ENCODE data around the gene STXBP1.

DNA sequence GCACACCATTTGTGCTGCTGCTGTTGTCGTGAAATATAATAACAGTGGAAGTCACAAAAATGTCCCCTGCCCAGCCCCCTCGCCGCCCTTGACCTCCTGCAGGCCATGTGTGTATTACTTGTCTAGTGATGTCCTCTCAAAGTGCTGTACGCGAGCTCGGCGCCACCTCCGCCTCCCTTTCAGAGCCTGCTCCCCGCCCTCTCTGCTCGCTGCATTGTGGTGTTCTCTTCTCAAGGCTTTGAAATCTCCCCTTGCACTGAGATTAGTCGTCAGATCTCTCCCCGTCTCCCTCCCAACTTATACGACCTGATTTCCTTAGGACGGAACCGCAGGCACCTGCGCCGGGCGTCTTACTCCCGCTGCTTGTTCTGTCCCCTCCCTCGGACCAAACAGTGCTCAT, 80.0 kb downstream of the STXBP1 start:
- TF ChIP-seq, protein P1, sequence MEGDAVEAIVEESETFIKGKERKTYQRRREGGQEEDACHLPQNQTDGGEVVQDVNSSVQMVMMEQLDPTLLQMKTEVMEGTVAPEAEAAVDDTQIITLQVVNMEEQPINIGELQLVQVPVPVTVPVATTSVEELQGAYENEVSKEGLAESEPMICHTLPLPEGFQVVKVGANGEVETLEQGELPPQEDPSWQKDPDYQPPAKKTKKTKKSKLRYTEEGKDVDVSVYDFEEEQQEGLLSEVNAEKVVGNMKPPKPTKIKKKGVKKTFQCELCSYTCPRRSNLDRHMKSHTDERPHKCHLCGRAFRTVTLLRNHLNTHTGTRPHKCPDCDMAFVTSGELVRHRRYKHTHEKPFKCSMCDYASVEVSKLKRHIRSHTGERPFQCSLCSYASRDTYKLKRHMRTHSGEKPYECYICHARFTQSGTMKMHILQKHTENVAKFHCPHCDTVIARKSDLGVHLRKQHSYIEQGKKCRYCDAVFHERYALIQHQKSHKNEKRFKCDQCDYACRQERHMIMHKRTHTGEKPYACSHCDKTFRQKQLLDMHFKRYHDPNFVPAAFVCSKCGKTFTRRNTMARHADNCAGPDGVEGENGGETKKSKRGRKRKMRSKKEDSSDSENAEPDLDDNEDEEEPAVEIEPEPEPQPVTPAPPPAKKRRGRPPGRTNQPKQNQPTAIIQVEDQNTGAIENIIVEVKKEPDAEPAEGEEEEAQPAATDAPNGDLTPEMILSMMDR (conservative IDR thresholded peaks at IDR 0.05; ENCODE audit: low read depth, low read length), result no peak
- no peak for TF ChIP-seq MXI1 (IDR thresholded peaks at IDR 0.05; ENCODE audit: borderline replicate concordance, low read depth, low read length)
- TF ChIP-seq POLR2A (IDR thresholded peaks at IDR 0.05; ENCODE audit: low read depth, low read length), result no peak
- TF ChIP-seq SMC3 (IDR thresholded peaks at IDR 0.05; ENCODE audit: low read depth, low read length), result no peak
